HepG2 (cell line): ENCODE data around the gene NID1. TPM values are rescaled to one million over a fixed set of nuclear protein-coding genes. Genes with fewer than 3 reads are reported as not detected.

ENCODE experiments used
- ATAC-seq: fragments of 200-7000 bp; cut with Tn5 transposase; 3 replicates; pipeline ENCODE4 v1.9.1; 2020; ENCODE audit warnings: mild to moderate bottlenecking, moderate library complexity
- BruUV-seq: library from RNA; stranded (reverse); fragments of 400-500 nt; replicated peaks from 2 replicates; lab custom pipeline; 2021; lab: Mats Ljungman, UMichigan
- CTCF ChIA-PET: fragments of 300-600 bp; formaldehyde crosslinking; extraction: SDS; loops from one replicate; lab custom pipeline; 2021; ENCODE audit warnings: low total read pairs, inconsistent platforms, low intra/inter-chr PET ratio; lab: Yijun Ruan, JAX
- POLR2A ChIA-PET: fragments of 350-600 bp; sonication (Branson Sonifier 250); formaldehyde crosslinking; loops from one replicate; lab custom pipeline; 2020; ENCODE audit warnings: antibody characterized with exemption, inconsistent platforms; lab: Yijun Ruan, JAX
- DNase-seq: peaks from one replicate; pipeline ENCODE4 v3.0.0-alpha.2; 2015; ENCODE audit warnings: low spot score
- FAIRE-seq: peaks from 3 replicates; lab custom pipeline; 2011; peaks lifted over from hg19 to GRCh38; lab: Jason Lieb, UNC
- H2AFZ ChIP-seq: one replicate; pipeline ENCODE4 v1.6.1; 2011; ENCODE audit warnings: low read length, inconsistent platforms
- H3K27ac ChIP-seq: fragments of 300-600 bp; 3 replicates; pipeline ENCODE4 v1.8.0; 2011; ENCODE audit warnings: mixed run types, mild to moderate bottlenecking, mixed read lengths, low read length, inconsistent platforms; ENCODE audit not compliant: insufficient read depth; ENCODE audit errors: extremely low read length
- H3K27me3 ChIP-seq, 2 experiments: fragments of 200-600 bp in 1 of 2; 2 replicates in 1 of 2; 3 replicates in 1 of 2; pipeline versions ENCODE4 v1.6.0 to v1.8.0; 2011; ENCODE audit warnings: low read length in 2 of 2, mild to moderate bottlenecking in 2 of 2, moderate library complexity in 2 of 2, inconsistent platforms in 1 of 2; ENCODE audit not compliant: insufficient read depth in 2 of 2, control insufficient read depth in 1 of 2
- H3K36me3 ChIP-seq, 2 experiments: fragments of 200-600 bp in 1 of 2; replicated peaks in 1 of 2; 2 replicates in 1 of 2; 3 replicates in 1 of 2; pipeline versions ENCODE4 v1.5.1 to v1.8.0; 2011; ENCODE audit warnings: low read length in 2 of 2, inconsistent platforms in 1 of 2; ENCODE audit not compliant: insufficient read depth in 2 of 2, control insufficient read depth in 1 of 2
- H3K4me1 ChIP-seq: 2 replicates; pipeline ENCODE4 v1.5.1; 2012; ENCODE audit warnings: low read length, inconsistent platforms; ENCODE audit not compliant: insufficient read depth
- H3K4me2 ChIP-seq: 2 replicates; pipeline ENCODE4 v1.6.0; 2011; ENCODE audit warnings: low read depth, low read length, inconsistent platforms
- H3K4me3 ChIP-seq, 3 experiments: fragments of 200-600 bp in 1 of 3; sonication (generic), shearing (Covaris generic) in 1 of 3; replicated peaks in 1 of 3; 2 replicates each; pipeline ENCODE4 v1.5.1; 2011 to 2016; ENCODE audit warnings: low read length in 3 of 3, inconsistent platforms in 2 of 3, low read depth in 2 of 3, mild to moderate bottlenecking in 2 of 3, control low read depth in 1 of 3, mixed read lengths in 1 of 3; ENCODE audit not compliant: insufficient read depth in 1 of 3
- H3K79me2 ChIP-seq: one replicate; pipeline ENCODE4 v1.6.1; 2011; ENCODE audit warnings: low read length, inconsistent platforms; ENCODE audit not compliant: insufficient read depth
- H3K9ac ChIP-seq: 2 replicates; pipeline ENCODE4 v1.6.0; 2011; ENCODE audit warnings: mild to moderate bottlenecking, low read depth, low read length, inconsistent platforms; ENCODE audit not compliant: insufficient read depth
- H3K9me3 ChIP-seq: 2 replicates; pipeline ENCODE4 v1.5.1; 2012; ENCODE audit warnings: mild to moderate bottlenecking, low read length
- H4K20me1 ChIP-seq: 2 replicates; pipeline ENCODE4 v1.6.0; 2011; ENCODE audit warnings: inconsistent platforms, mild to moderate bottlenecking, low read length, moderate library complexity; ENCODE audit not compliant: insufficient read depth
- ATRX ChIP-seq: sonication (generic); formaldehyde crosslinking; IDR thresholded peaks from 2 replicates; pipeline ENCODE4 v1.4.0; 2020; ENCODE audit warnings: missing genetic modification reagents, borderline replicate concordance
- BRF2 ChIP-seq: sonication (generic); formaldehyde crosslinking; IDR thresholded peaks from 2 replicates; pipeline ENCODE4 v1.8.1; 2022; ENCODE audit warnings: mild to moderate bottlenecking, missing genetic modification reagents
- CBFB ChIP-seq: sonication (generic); formaldehyde crosslinking; IDR thresholded peaks from 2 replicates; pipeline ENCODE4 v1.4.0; 2020; ENCODE audit warnings: missing genetic modification reagents
- CCDC6 ChIP-seq: sonication (generic); formaldehyde crosslinking; IDR thresholded peaks from 2 replicates; pipeline ENCODE4 v1.8.1; 2022; ENCODE audit warnings: mild to moderate bottlenecking, missing genetic modification reagents, moderate library complexity
- FOXK2 ChIP-seq: fragments of 450-650 bp; IDR thresholded peaks from 2 replicates; pipeline ENCODE4 v1.6.1; 2016
- HNRNPUL1 ChIP-seq: fragments of 200-400 bp; formaldehyde crosslinking; IDR thresholded peaks from 2 replicates; pipeline ENCODE4 v1.6.1; 2017; ENCODE audit warnings: low read depth, mild to moderate bottlenecking, low read length, moderate library complexity
- MTF2 ChIP-seq: sonication (generic); formaldehyde crosslinking; IDR thresholded peaks from 2 replicates; pipeline ENCODE4 v1.5.0; 2020; ENCODE audit warnings: missing genetic modification reagents, borderline replicate concordance
- NFRKB ChIP-seq: fragments of 450-650 bp; IDR thresholded peaks from 2 replicates; pipeline ENCODE4 v1.6.1; 2017
- TEAD2 ChIP-seq: sonication (generic); formaldehyde crosslinking; IDR thresholded peaks from 2 replicates; pipeline ENCODE4 v1.9.0; 2021; ENCODE audit warnings: missing genetic modification reagents
- ZFP82 ChIP-seq: sonication (generic); formaldehyde crosslinking; IDR thresholded peaks from 2 replicates; pipeline ENCODE4 v1.5.1; 2020; ENCODE audit warnings: mild to moderate bottlenecking, missing genetic modification reagents, borderline replicate concordance
- ZNF33B ChIP-seq: sonication (generic); formaldehyde crosslinking; IDR thresholded peaks from 2 replicates; pipeline ENCODE4 v1.5.1; 2020; ENCODE audit warnings: mild to moderate bottlenecking, missing genetic modification reagents
- ZNF34 ChIP-seq: sonication (generic); formaldehyde crosslinking; IDR thresholded peaks from 2 replicates; pipeline ENCODE4 v1.4.0; 2020; ENCODE audit warnings: mild to moderate bottlenecking, missing genetic modification reagents, borderline replicate concordance
- ZNF382 ChIP-seq: sonication (generic); formaldehyde crosslinking; IDR thresholded peaks from 2 replicates; pipeline ENCODE4 v1.5.0; 2020; ENCODE audit warnings: missing genetic modification reagents, mild to moderate bottlenecking, borderline replicate concordance
- ZNF432 ChIP-seq: sonication (generic); formaldehyde crosslinking; IDR thresholded peaks from 2 replicates; pipeline ENCODE4 v1.5.0; 2020; ENCODE audit warnings: missing genetic modification reagents, mild to moderate bottlenecking, borderline replicate concordance
- ZSCAN20 ChIP-seq: sonication (generic); formaldehyde crosslinking; IDR thresholded peaks from 2 replicates; pipeline ENCODE4 v1.4.0; 2020; ENCODE audit warnings: missing genetic modification reagents, mild to moderate bottlenecking, borderline replicate concordance
- WGBS: methylation state at CpG from one replicate; pipeline ENCODE4 v1.1.6; 2017; ENCODE audit warnings: low lambda C conversion rate; 5-methylcytosine and 5-hydroxymethylcytosine counted together
- in situ Hi-C: cut with HindIII; loops from 2 replicates; pipeline ENCODE4 v1.10.0; 2017; ENCODE audit warnings: low pct_unique_long_range_greater_than_20kb; ENCODE audit not compliant: extremely low pct_ligation_motif_present
- intact Hi-C: fragments of 100-400 bp; cut with micrococcal nuclease; formaldehyde crosslinking; loops from one replicate; pipeline ENCODE4 v1.10.0; 2022; ENCODE audit not compliant: unreplicated experiment
- polyA plus RNA-seq, 8 experiments: library from polyadenylated mRNA; depleted of rRNA in 3 of 8; stranded (reverse) in 7 of 8; unstranded in 1 of 8; fragments of >200 nt; fragmentation: Illumina TruSeq in 4 of 8; extraction: Trizol in 4 of 8; gene quantifications; 2 replicates each; pipeline versions ENCODE4 v1.2.1 to v1.2.3, GENCODE V29; 2011 to 2016; ENCODE audit warnings: low read depth in 4 of 8, missing spikeins in 1 of 8, mixed read lengths in 1 of 8; ENCODE audit not compliant: insufficient read depth in 1 of 8
- total RNA-seq, 5 experiments: library from RNA; depleted of rRNA; stranded (reverse); fragments of >200 nt; fragmentation: Illumina TruSeq; extraction: Trizol; gene quantifications; 2 replicates each; pipeline ENCODE4 v1.2.3, GENCODE V29; 2016; ENCODE audit warnings: low read depth in 1 of 5
- TF ChIP-seq, protein P1 (sequence below): sonication (generic); formaldehyde crosslinking; conservative IDR thresholded peaks from 2 replicates; pipeline ENCODE4 v1.8.0; 2022; ENCODE audit warnings: missing genetic modification reagents
- TF ChIP-seq, protein P2 (sequence below): sonication (generic); formaldehyde crosslinking; IDR thresholded peaks from 2 replicates; pipeline ENCODE4 v1.9.0; 2021; ENCODE audit warnings: missing genetic modification reagents, borderline replicate concordance
- TF ChIP-seq, protein P3 (sequence below): sonication (generic); formaldehyde crosslinking; IDR thresholded peaks from 2 replicates; pipeline ENCODE4 v1.9.0; 2022; ENCODE audit warnings: low read depth, missing genetic modification reagents

The NID1 gene
- total and polyA plus RNA-seq, 2 of the 13 experiments (the other 11 are each of a cell fraction or from before 2014, with no cell fraction given), result 50.2 to 56.1 TPM

GRCh38 chr1:235989105-235989504 lies 75.8 kb downstream of the NID1 start:
- DNase-seq, result no peak
- H3K27ac ChIP-seq, result no peak overlapping the region
- ChIA-PET POLR2A (no interaction called here), CTCF (no interaction called here)
- no peaks in the 10 kb centered on the region for H3K27me3 ChIP-seq
- BruUV-seq, result no TSS peak
- no peaks in the 10 kb centered on the region for H3K4me1 ChIP-seq
- no peak overlapping the region for H3K9ac ChIP-seq
- H3K9me3 ChIP-seq, result no peaks in the 10 kb centered on the region
- no peak for TF ChIP-seq ZNF382 (CRISPR knock-in tag)
- TF ChIP-seq ZNF34 (CRISPR knock-in tag), result no peak
- TF ChIP-seq CBFB (CRISPR knock-in tag), result no peak
- TF ChIP-seq, protein P1, sequence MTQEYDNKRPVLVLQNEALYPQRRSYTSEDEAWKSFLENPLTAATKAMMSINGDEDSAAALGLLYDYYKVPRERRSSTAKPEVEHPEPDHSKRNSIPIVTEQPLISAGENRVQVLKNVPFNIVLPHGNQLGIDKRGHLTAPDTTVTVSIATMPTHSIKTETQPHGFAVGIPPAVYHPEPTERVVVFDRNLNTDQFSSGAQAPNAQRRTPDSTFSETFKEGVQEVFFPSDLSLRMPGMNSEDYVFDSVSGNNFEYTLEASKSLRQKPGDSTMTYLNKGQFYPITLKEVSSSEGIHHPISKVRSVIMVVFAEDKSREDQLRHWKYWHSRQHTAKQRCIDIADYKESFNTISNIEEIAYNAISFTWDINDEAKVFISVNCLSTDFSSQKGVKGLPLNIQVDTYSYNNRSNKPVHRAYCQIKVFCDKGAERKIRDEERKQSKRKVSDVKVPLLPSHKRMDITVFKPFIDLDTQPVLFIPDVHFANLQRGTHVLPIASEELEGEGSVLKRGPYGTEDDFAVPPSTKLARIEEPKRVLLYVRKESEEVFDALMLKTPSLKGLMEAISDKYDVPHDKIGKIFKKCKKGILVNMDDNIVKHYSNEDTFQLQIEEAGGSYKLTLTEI (CRISPR knock-in tag), result no peak
- no peak for TF ChIP-seq HNRNPUL1
- TF ChIP-seq ZNF432 (CRISPR knock-in tag), result no peak
- no peak for TF ChIP-seq ZNF33B (CRISPR knock-in tag)
- TF ChIP-seq ATRX (CRISPR knock-in tag), result no peak
- TF ChIP-seq TEAD2, result no peak
- no peak for TF ChIP-seq CCDC6 (CRISPR knock-in tag)
- no peak for TF ChIP-seq FOXK2
- no peak for TF ChIP-seq BRF2 (CRISPR knock-in tag)
- TF ChIP-seq, protein P2, sequence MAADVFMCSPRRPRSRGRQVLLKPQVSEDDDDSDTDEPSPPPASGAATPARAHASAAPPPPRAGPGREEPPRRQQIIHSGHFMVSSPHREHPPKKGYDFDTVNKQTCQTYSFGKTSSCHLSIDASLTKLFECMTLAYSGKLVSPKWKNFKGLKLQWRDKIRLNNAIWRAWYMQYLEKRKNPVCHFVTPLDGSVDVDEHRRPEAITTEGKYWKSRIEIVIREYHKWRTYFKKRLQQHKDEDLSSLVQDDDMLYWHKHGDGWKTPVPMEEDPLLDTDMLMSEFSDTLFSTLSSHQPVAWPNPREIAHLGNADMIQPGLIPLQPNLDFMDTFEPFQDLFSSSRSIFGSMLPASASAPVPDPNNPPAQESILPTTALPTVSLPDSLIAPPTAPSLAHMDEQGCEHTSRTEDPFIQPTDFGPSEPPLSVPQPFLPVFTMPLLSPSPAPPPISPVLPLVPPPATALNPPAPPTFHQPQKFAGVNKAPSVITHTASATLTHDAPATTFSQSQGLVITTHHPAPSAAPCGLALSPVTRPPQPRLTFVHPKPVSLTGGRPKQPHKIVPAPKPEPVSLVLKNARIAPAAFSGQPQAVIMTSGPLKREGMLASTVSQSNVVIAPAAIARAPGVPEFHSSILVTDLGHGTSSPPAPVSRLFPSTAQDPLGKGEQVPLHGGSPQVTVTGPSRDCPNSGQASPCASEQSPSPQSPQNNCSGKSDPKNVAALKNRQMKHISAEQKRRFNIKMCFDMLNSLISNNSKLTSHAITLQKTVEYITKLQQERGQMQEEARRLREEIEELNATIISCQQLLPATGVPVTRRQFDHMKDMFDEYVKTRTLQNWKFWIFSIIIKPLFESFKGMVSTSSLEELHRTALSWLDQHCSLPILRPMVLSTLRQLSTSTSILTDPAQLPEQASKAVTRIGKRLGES, result no peak
- no peak for TF ChIP-seq NFRKB
- TF ChIP-seq, protein P3, sequence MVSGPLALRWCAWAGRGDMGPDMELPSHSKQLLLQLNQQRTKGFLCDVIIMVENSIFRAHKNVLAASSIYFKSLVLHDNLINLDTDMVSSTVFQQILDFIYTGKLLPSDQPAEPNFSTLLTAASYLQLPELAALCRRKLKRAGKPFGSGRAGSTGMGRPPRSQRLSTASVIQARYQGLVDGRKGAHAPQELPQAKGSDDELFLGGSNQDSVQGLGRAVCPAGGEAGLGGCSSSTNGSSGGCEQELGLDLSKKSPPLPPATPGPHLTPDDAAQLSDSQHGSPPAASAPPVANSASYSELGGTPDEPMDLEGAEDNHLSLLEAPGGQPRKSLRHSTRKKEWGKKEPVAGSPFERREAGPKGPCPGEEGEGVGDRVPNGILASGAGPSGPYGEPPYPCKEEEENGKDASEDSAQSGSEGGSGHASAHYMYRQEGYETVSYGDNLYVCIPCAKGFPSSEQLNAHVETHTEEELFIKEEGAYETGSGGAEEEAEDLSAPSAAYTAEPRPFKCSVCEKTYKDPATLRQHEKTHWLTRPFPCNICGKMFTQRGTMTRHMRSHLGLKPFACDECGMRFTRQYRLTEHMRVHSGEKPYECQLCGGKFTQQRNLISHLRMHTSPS, result no peak
- no peak for TF ChIP-seq ZSCAN20
- TF ChIP-seq MTF2, result no peak
- TF ChIP-seq ZFP82 (CRISPR knock-in tag), result no peak
- no peak for FAIRE-seq
- WGBS, result 88% methylated on average over 1 of the region's 1 CpG
- no peaks in the 10 kb centered on the region for H3K79me2 ChIP-seq
- H3K4me2 ChIP-seq, result no peak overlapping the region
- no peak overlapping the region for H2AFZ ChIP-seq
- ATAC-seq, result no peak
- in situ Hi-C loops (no loop called here), intact Hi-C loops (no loop called here)
- peaks cover 11 to 51% of the 10 kb centered on the region in 2 experiments for H3K36me3 ChIP-seq
- no peak overlapping the region for H3K4me3 ChIP-seq
- H4K20me1 ChIP-seq, result no peaks in the 10 kb centered on the region
